C4-2B (cell line): ENCODE measurements around the gene MAP3K7CL.
A peak's percentile ranks its signal among the peaks of the same experiment; 100 is the strongest.

Experiments used
- H3K27ac ChIP-seq: fragments of 450-650 bp; 2 replicates; pipeline ENCODE4 v1.5.1; 2017
- CTCF ChIP-seq: fragments of 450-650 bp; conservative IDR thresholded peaks from 2 replicates; pipeline ENCODE4 v1.5.1; 2017; ENCODE audit warnings: mild to moderate bottlenecking
- ZFX ChIP-seq: fragments of 450-650 bp; IDR thresholded peaks from 2 replicates; pipeline ENCODE4 v1.6.1; 2017

Gene MAP3K7CL

GRCh38 chr21:29179503-29179902 lies 49.1 kb downstream of the MAP3K7CL start:
- TF ChIP-seq CTCF (no peak), ZFX (no peak)
- no peak overlapping the region for H3K27ac ChIP-seq

DNA sequence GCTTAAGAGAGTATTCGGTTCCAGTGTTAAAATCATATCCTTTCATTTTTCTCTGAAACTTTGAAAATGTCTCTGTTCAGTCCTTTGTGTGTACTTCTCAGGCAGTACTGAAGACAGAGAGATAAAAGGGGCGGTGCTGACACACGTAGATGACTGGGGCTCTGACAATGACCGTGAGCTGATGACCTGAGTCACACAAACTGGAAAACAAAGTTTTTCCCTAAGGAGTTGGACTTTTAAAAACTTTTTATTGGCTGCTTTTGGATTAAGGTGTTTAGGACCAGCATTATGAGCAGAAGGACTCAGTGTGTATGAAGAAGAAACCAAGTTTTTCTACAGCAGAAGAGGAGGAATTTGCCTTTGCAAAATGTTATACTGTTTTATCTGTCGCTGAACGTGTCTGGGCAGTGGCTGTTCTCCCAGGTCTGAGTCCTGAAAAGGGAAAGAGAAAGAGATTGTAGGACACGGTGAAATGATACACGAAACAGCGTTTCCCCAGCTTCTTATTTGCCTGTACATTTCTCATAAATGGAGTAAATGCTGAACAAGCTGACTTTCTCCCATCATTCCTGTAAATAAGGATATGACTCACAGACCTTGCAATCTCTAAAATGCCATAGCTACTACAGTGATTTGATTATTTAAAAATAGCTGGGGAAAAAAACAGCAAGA lies 51.5 kb downstream of the MAP3K7CL start:
- peak overlapping the region; percentile 20; the same call in 1 of the 2 replicates for H3K27ac ChIP-seq
- TF ChIP-seq CTCF (no peak), ZFX (no peak)

- no peak for TF ChIP-seq ZFX
- no peak for TF ChIP-seq CTCF
- peak overlapping the region; percentile 33; the same call in 1 of the 2 replicates for H3K27ac ChIP-seq
Measured at GRCh38 chr21:29182691-29183092, 52.2 kb downstream of the MAP3K7CL start.

GRCh38 chr21:29184037-29184436 lies 53.6 kb downstream of the MAP3K7CL start:
- no peak for TF ChIP-seq CTCF
- 0 out of 2 replicates have a peak overlapping the region, but pooled peaks have one; percentile 33 for H3K27ac ChIP-seq

DNA sequence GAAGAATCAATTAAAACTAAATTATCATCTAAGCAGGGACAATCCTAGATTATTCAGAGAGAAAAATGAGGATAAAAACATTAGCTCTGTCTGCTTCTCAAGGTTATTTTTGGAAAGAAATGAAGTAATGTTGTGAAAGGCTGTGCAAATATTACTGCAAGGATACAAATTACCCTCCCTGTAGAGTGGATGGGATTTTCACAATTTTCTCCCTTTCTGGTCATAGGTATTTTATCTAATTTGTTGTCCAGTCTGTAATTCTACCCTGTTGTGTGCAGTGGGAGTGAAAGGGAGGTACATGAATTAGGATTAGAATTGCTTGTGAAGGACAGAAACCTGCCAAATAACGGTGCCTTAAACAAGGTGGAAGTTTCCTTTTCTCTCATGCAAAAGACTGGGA lies 54.7 kb downstream of the MAP3K7CL start:
- TF ChIP-seq ZFX (no peak), CTCF (no peak)
- no peak overlapping the region for H3K27ac ChIP-seq

- no peak overlapping the region for H3K27ac ChIP-seq
Measured at GRCh38 chr21:29185633-29186032, 55.2 kb downstream of the MAP3K7CL start.

GRCh38 chr21:29186246-29186645 lies 55.8 kb downstream of the MAP3K7CL start:
- TF ChIP-seq ZFX (no peak), CTCF (no peak)
- no peak overlapping the region for H3K27ac ChIP-seq

More at GRCh38 chr21:29185633-29186032, 55.2 kb downstream of the MAP3K7CL start:
- TF ChIP-seq CTCF (no peak), ZFX (no peak)
